Thyroid gland (tissue), 4 donors: ENCODE data around the gene SERPINA12. TPM values are rescaled to one million over a fixed set of nuclear protein-coding genes. Genes with fewer than 3 reads are reported as not detected.

Experiments
- DNase-seq, 2 donors: peaks; one replicate each; pipeline ENCODE4 v3.0.0-alpha.2; 2019
- H3K27ac ChIP-seq, 3 donors: fragments of 200-600 bp; sonication (generic); 1 replicate in 2 of 3; 2 replicates in 1 of 3; pipeline ENCODE4 v1.5.1; 2016 to 2019; ENCODE audit warnings: mild to moderate bottlenecking in 1 of 3, moderate library complexity in 1 of 3
- H3K27me3 ChIP-seq: fragments of 200-600 bp; sonication (generic); one replicate; pipeline ENCODE4 v1.5.1; 2019
- H3K36me3 ChIP-seq, 2 donors: fragments of 200-600 bp; sonication (generic); one replicate each; pipeline ENCODE4 v1.5.1; 2016 to 2019
- H3K4me1 ChIP-seq, 2 donors: fragments of 200-600 bp; sonication (generic); one replicate each; pipeline ENCODE4 v1.5.1; 2017 to 2019
- H3K4me3 ChIP-seq, 3 donors: fragments of 200-600 bp; sonication (generic); replicated peaks in 1 of 3; 1 replicate in 2 of 3; 2 replicates in 1 of 3; pipeline ENCODE4 v1.5.1; 2016; ENCODE audit warnings: mild to moderate bottlenecking in 1 of 3
- H3K9me3 ChIP-seq: fragments of 200-600 bp; sonication (generic); one replicate; pipeline ENCODE4 v1.5.1; 2017
- POLR2A ChIP-seq, 2 donors: fragments of 450-650 bp; IDR thresholded peaks; one replicate each; pipeline ENCODE4 v1.6.1; 2017; ENCODE audit warnings: antibody characterized with exemption in 2 of 2, mild to moderate bottlenecking in 2 of 2, moderate library complexity in 1 of 2
- WGBS, 2 donors: methylation state at CpG; one replicate each; pipeline ENCODE4 v1.1.5; 2017; 5-methylcytosine and 5-hydroxymethylcytosine counted together
- intact Hi-C: fragments of 100-400 bp; cut with DNase I; formaldehyde crosslinking; loops from one replicate; pipeline ENCODE4 v1.15.1; 2023
- total RNA-seq, 4 donors: library from RNA; depleted of rRNA; stranded (reverse); fragments of >200 nt; gene quantifications; one replicate each; pipeline ENCODE4 v1.2.3, GENCODE V29; 2016
- TF ChIP-seq, protein P1 (sequence below), 6 experiments: fragments of 200-600 bp in 3 of 6; fragments of 450-650 bp in 3 of 6; sonication (generic) in 3 of 6; IDR thresholded peaks; one replicate each; pipeline ENCODE4 v1.5.1; 2016 to 2019; ENCODE audit warnings: antibody characterized with exemption in 6 of 6, mild to moderate bottlenecking in 2 of 6, inconsistent platforms in 1 of 6, moderate library complexity in 1 of 6

The SERPINA12 gene
- total RNA-seq, 4 donors from 2014 or later: not detected

DNA sequence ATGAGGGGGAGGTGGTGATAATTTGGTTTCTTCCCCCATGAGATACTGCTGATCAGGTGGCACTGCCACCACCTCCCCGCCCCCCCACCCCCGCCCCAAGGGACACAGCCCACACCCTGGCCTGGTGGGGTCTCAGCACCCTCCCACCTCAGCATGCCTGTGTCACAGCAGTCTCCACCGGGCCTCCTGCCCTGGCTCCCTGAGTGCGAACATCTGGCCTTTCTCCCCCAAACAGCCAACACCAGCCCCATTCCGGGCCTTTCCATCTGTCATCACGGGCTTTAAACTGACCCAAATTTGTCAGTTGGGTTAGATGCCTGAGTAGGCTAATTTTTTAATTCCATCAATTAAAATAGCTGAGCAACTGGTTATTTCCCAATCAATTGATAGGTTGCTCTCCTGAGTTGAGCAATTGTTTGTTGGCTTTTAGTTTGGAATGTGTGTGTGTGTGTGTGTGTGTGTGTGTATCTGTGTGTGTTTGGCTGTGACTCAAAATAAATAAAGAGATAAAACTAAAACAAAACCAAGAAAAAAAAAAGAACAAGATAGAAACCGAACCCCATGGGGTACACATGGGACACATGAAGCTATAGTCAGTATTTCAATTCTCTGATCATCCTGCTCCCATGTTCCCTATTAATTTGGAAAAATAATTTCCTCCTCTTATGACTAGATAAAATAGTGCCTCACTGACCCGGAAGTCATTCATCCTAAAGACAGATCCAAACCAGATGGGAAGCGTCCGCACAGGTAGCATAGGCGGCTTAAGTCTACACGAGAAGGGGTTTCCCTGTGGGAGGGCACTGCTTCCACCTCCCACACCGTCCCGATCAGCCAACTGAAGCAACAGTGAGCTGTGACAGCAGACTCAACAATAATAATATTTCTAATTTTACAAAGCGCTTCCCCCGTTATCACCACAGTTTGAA lies 7.4 kb downstream of the SERPINA12 start:
- H3K4me3 ChIP-seq: no peak overlapping the region
- no peak for DNase-seq
- H3K27ac ChIP-seq: no peak overlapping the region
- no peaks in the 10 kb centered on the region for H3K4me1 ChIP-seq
- intact Hi-C loops: no loop called here
- WGBS, 2 donors: 80 to 83% methylated on average over 15 to 16 of the region's 16 CpGs
- no peaks in the 10 kb centered on the region for H3K36me3 ChIP-seq
- no peaks in the 10 kb centered on the region for H3K27me3 ChIP-seq
- H3K9me3 ChIP-seq: no peaks in the 10 kb centered on the region
- no peak for TF ChIP-seq POLR2A (IDR thresholded peaks at IDR 0.05)
- TF ChIP-seq, protein P1, sequence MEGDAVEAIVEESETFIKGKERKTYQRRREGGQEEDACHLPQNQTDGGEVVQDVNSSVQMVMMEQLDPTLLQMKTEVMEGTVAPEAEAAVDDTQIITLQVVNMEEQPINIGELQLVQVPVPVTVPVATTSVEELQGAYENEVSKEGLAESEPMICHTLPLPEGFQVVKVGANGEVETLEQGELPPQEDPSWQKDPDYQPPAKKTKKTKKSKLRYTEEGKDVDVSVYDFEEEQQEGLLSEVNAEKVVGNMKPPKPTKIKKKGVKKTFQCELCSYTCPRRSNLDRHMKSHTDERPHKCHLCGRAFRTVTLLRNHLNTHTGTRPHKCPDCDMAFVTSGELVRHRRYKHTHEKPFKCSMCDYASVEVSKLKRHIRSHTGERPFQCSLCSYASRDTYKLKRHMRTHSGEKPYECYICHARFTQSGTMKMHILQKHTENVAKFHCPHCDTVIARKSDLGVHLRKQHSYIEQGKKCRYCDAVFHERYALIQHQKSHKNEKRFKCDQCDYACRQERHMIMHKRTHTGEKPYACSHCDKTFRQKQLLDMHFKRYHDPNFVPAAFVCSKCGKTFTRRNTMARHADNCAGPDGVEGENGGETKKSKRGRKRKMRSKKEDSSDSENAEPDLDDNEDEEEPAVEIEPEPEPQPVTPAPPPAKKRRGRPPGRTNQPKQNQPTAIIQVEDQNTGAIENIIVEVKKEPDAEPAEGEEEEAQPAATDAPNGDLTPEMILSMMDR (IDR thresholded peaks at IDR 0.05): no peak

DNA sequence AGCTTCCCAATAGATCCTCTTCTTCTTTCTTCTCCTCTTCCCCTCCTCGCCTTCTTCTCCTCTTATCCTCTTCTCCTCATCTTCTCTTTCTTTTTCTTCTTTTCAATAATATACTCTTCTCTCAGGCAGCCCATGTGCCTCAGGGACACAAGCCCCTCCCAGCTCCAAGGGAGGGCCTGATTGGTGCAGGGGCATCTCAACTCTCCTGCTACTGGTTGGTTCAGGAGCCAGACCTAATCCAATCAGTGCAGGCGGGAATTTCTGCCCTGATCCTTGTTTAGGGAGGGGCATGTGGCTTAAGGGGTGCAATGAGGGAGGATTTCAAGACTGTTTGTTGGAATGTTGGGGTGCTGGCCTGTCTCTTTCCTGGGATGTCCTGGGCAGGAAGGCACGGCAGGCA lies 9.0 kb downstream of the SERPINA12 start:
- WGBS, 2 donors: 83 to 89% methylated on average over 3 of the region's 3 CpGs
- intact Hi-C loops: no loop called here
- TF ChIP-seq, protein P1 (IDR thresholded peaks at IDR 0.05): no peak
- TF ChIP-seq POLR2A (IDR thresholded peaks at IDR 0.05): no peak

DNA sequence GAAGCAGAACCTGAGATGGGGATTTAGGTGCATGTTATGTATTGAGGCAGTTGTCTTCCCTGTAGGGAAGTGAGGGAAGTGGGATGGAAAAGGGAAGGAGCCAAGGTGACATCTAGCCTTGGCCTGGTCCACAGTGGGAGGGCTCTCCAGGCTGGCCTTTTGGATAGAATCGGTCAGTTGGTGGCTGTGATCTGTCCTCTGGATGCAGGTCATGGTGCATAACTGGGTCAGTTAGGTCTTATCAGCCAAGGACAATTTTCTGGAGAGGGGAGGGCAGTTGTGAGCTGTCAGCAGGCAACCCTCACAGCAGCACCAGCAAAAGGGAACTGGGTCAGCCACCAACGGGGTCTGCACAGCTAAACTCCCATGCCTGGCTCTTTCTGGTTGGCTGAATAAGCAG lies 9.6 kb downstream of the SERPINA12 start:
- no peak for DNase-seq

More for the DNA sequence above, 9.0 kb downstream of the SERPINA12 start:
- no peak overlapping the region for H3K4me3 ChIP-seq
- H3K27me3 ChIP-seq: no peaks in the 10 kb centered on the region
- DNase-seq: no peak
- H3K4me1 ChIP-seq: no peaks in the 10 kb centered on the region
- no peak overlapping the region for H3K27ac ChIP-seq
- H3K36me3 ChIP-seq: no peaks in the 10 kb centered on the region
- no peaks in the 10 kb centered on the region for H3K9me3 ChIP-seq

DNA sequence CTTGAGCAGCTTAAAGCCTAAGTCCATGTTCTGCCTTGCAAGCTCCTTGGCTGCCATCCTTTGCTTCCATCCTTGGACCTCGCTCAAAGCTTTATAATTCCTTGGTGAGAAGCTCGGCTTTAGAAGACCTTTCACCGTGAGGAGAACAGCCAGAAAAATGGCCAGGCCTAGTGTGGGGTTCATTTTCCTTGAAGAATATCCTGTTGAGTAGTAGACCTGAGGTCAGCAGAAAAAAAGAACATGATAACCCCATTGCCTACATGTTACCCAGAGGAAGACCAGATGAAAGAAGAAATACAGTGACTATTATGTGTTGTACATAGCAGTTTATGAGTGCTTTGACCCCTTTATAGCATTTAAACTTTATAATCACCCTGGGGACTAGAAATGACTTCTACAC lies 11.1 kb downstream of the SERPINA12 start:
- WGBS, 2 donors: 79 to 84% methylated on average over 3 of the region's 3 CpGs
- no peaks in the 10 kb centered on the region for H3K9me3 ChIP-seq
- no peaks in the 10 kb centered on the region for H3K27me3 ChIP-seq
- no peak for DNase-seq
- intact Hi-C loops: no loop called here
- no peaks in the 10 kb centered on the region for H3K4me1 ChIP-seq
- no peak overlapping the region for H3K27ac ChIP-seq
- no peaks in the 10 kb centered on the region for H3K36me3 ChIP-seq
- TF ChIP-seq, protein P1 (IDR thresholded peaks at IDR 0.05): no peak
- no peak for TF ChIP-seq POLR2A (IDR thresholded peaks at IDR 0.05)
- no peak overlapping the region for H3K4me3 ChIP-seq

More for the DNA sequence above, 9.6 kb downstream of the SERPINA12 start:
- intact Hi-C loops: no loop called here
- TF ChIP-seq, protein P1 (IDR thresholded peaks at IDR 0.05): no peak
- TF ChIP-seq POLR2A (IDR thresholded peaks at IDR 0.05): no peak
- H3K27ac ChIP-seq: no peak overlapping the region
- H3K9me3 ChIP-seq: no peaks in the 10 kb centered on the region
- H3K27me3 ChIP-seq: no peaks in the 10 kb centered on the region
- H3K4me3 ChIP-seq: no peak overlapping the region
- WGBS, 2 donors: 77 to 83% methylated on average over 2 of the region's 2 CpGs
- no peaks in the 10 kb centered on the region for H3K4me1 ChIP-seq
- no peaks in the 10 kb centered on the region for H3K36me3 ChIP-seq

DNA sequence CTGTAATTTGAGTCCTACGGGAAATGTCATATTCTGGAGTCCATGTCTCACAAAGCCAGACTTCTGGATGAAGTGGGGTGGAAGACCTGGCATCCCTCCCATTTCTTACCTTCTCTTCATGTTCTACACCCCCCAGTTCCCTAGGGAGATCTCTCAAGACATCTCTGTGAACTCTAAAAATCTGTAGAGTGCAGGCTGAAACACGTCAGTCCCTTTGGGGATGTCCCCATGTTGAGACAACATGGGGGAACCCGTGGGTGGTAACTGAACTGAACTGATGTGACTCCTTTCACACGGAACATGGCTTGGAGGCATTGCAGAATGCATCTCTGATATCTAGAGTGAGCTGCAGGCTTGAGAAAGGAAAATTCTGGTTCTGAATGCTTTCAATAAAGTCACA lies 15.2 kb downstream of the SERPINA12 start:
- 55 to 66% methylated on average over 4 of the region's 4 CpGs for WGBS, 2 donors
- no peaks in the 10 kb centered on the region for H3K4me1 ChIP-seq
- H3K9me3 ChIP-seq: no peaks in the 10 kb centered on the region
- TF ChIP-seq, protein P1 (IDR thresholded peaks at IDR 0.05): no peak
- no peak for TF ChIP-seq POLR2A (IDR thresholded peaks at IDR 0.05)
- no peak overlapping the region for H3K27ac ChIP-seq
- H3K4me3 ChIP-seq: no peak overlapping the region
- H3K36me3 ChIP-seq: no peaks in the 10 kb centered on the region
- intact Hi-C loops: no loop called here
- no peak for DNase-seq
- H3K27me3 ChIP-seq: no peaks in the 10 kb centered on the region
